ENCODE data around the gene BACE2.

BACE2 gene

GRCh38 chr21:41161428-41161827 lies 6.5 kb upstream of the BACE2 start:
- no peaks in the 10 kb centered on the region for H3K36me3 ChIP-seq
- TF ChIP-seq, protein P1, sequence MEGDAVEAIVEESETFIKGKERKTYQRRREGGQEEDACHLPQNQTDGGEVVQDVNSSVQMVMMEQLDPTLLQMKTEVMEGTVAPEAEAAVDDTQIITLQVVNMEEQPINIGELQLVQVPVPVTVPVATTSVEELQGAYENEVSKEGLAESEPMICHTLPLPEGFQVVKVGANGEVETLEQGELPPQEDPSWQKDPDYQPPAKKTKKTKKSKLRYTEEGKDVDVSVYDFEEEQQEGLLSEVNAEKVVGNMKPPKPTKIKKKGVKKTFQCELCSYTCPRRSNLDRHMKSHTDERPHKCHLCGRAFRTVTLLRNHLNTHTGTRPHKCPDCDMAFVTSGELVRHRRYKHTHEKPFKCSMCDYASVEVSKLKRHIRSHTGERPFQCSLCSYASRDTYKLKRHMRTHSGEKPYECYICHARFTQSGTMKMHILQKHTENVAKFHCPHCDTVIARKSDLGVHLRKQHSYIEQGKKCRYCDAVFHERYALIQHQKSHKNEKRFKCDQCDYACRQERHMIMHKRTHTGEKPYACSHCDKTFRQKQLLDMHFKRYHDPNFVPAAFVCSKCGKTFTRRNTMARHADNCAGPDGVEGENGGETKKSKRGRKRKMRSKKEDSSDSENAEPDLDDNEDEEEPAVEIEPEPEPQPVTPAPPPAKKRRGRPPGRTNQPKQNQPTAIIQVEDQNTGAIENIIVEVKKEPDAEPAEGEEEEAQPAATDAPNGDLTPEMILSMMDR (IDR thresholded peaks at IDR 0.05) = no peak
- H3K4me3 ChIP-seq (ENCODE audit: low read depth in 1 of 2, low read length in 1 of 2) = no peak overlapping the region
- peaks cover 37% of the 10 kb centered on the region for H3K27me3 ChIP-seq
- no peaks in the 10 kb centered on the region for H3K4me1 ChIP-seq (ENCODE audit: control insufficient read depth in 1 of 2, insufficient read depth in 1 of 2, low read depth in 1 of 2, low read length in 1 of 2)
- no peaks in the 10 kb centered on the region for H3K9me3 ChIP-seq
- no peak overlapping the region for H3K27ac ChIP-seq

GRCh38 chr21:41162096-41162495 lies 5.9 kb upstream of the BACE2 start:
- Histone ChIP-seq H3K4me1 (ENCODE audit: control insufficient read depth in 1 of 2, insufficient read depth in 1 of 2, low read depth in 1 of 2, low read length in 1 of 2) (no peaks in the 10 kb centered on the region), H3K36me3 (no peaks in the 10 kb centered on the region), H3K4me3 (ENCODE audit: low read depth in 1 of 2, low read length in 1 of 2) (no peak overlapping the region), H3K27ac (no peak overlapping the region), H3K9me3 (no peaks in the 10 kb centered on the region), H3K27me3 (peaks cover 44% of the 10 kb centered on the region)
- TF ChIP-seq, protein P1 (IDR thresholded peaks at IDR 0.05) = no peak

DNA sequence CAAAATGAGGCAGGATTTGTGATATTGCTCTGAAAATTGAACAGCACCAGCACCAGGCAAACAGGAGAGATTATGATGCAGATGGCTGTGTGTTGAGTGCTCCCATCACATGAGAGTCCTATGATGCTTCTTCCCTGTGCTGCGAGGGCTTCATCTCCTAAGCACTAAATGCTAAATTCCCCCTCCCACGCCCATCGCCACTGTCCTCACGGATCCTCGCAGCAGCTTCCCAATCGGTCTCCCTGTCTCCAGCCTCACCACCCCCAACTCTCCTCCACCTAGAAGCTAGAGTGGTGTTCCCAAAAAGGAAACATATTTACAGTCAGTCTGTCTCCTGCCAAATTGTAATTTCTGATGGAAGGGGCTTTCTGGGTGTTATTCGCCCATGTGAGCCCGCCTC lies 4.9 kb upstream of the BACE2 start:
- Histone ChIP-seq H3K9me3 (no peaks in the 10 kb centered on the region), H3K4me1 (ENCODE audit: control insufficient read depth in 1 of 2, insufficient read depth in 1 of 2, low read depth in 1 of 2, low read length in 1 of 2) (no peaks in the 10 kb centered on the region), H3K36me3 (no peaks in the 10 kb centered on the region), H3K27me3 (peaks cover 54% of the 10 kb centered on the region), H3K27ac (no peak overlapping the region), H3K4me3 (ENCODE audit: low read depth in 1 of 2, low read length in 1 of 2) (no peak overlapping the region)
- TF ChIP-seq, protein P1 (IDR thresholded peaks at IDR 0.05) = no peak

GRCh38 chr21:41164052-41164451 lies 3.9 kb upstream of the BACE2 start:
- H3K27me3 ChIP-seq = peaks cover 63% of the 10 kb centered on the region
- H3K27ac ChIP-seq = no peak overlapping the region
- H3K4me1 ChIP-seq (ENCODE audit: control insufficient read depth in 1 of 2, insufficient read depth in 1 of 2, low read depth in 1 of 2, low read length in 1 of 2) = no peaks in the 10 kb centered on the region
- TF ChIP-seq, protein P1 (IDR thresholded peaks at IDR 0.05) = no peak
- H3K9me3 ChIP-seq = no peaks in the 10 kb centered on the region
- H3K36me3 ChIP-seq = no peaks in the 10 kb centered on the region
- no peak overlapping the region for H3K4me3 ChIP-seq (ENCODE audit: low read depth in 1 of 2, low read length in 1 of 2)

- no peaks in the 10 kb centered on the region for H3K9me3 ChIP-seq
- no peak overlapping the region for H3K4me3 ChIP-seq (ENCODE audit: low read depth in 1 of 2, low read length in 1 of 2)
- H3K27me3 ChIP-seq = peaks cover 74% of the 10 kb centered on the region
- no peak overlapping the region for H3K27ac ChIP-seq
- TF ChIP-seq, protein P1 (IDR thresholded peaks at IDR 0.05) = no peak
- H3K4me1 ChIP-seq (ENCODE audit: control insufficient read depth in 1 of 2, insufficient read depth in 1 of 2, low read depth in 1 of 2, low read length in 1 of 2) = no peaks in the 10 kb centered on the region
- no peaks in the 10 kb centered on the region for H3K36me3 ChIP-seq
Measured at GRCh38 chr21:41164981-41165655, 2.8 kb upstream of the BACE2 start.
